GM06990 (cell line): ENCODE results near the gene RAB23.

Source experiments
- DNase-seq: peaks from one replicate; pipeline ENCODE4 v3.0.0-alpha.2; 2011; ENCODE audit not compliant: insufficient read length; ENCODE audit errors: extremely low read depth
- H3K27me3 ChIP-seq: replicated peaks from 2 replicates; pipeline ENCODE4 v1.6.0; 2011; ENCODE audit warnings: low read length; ENCODE audit not compliant: control insufficient read depth, insufficient read depth
- H3K36me3 ChIP-seq: 2 replicates; pipeline ENCODE4 v1.5.1; 2011; ENCODE audit warnings: low read length; ENCODE audit not compliant: control insufficient read depth, insufficient read depth
- H3K4me3 ChIP-seq: replicated peaks from 2 replicates; pipeline ENCODE4 v1.5.1; 2011; ENCODE audit warnings: low read depth, mild to moderate bottlenecking, control low read depth, low read length
- TF ChIP-seq, protein P1 (sequence below): IDR thresholded peaks from 2 replicates; pipeline ENCODE4 v1.5.1; 2011; ENCODE audit warnings: low read length, control low read depth, mild to moderate bottlenecking, inconsistent platforms; ENCODE audit not compliant: insufficient read depth, poor library complexity, severe bottlenecking

Gene RAB23

DNA sequence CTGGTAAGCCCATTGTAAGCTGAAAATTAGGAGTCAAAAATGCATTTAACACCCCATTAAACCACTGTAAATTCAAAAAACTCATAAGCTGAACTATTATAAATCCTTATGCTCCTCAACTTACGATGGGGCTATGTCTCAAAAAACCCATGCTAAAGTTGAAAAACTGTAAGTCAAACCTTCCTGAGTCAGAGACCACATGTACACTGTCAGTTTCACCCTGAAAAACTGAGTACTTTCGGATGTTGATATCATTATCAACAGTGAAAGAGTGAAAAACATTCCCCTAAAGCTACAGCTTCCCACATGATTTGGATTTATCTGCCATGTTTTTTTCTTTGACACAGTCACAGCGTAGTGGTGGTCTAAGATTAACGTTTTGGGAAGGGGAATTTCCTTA is 14.2 kb downstream of the RAB23 start:
- no peaks in the 10 kb centered on the region for H3K36me3 ChIP-seq
- DNase-seq: no peak
- H3K4me3 ChIP-seq: no peak overlapping the region
- H3K27me3 ChIP-seq: no peaks in the 10 kb centered on the region
- TF ChIP-seq, protein P1, sequence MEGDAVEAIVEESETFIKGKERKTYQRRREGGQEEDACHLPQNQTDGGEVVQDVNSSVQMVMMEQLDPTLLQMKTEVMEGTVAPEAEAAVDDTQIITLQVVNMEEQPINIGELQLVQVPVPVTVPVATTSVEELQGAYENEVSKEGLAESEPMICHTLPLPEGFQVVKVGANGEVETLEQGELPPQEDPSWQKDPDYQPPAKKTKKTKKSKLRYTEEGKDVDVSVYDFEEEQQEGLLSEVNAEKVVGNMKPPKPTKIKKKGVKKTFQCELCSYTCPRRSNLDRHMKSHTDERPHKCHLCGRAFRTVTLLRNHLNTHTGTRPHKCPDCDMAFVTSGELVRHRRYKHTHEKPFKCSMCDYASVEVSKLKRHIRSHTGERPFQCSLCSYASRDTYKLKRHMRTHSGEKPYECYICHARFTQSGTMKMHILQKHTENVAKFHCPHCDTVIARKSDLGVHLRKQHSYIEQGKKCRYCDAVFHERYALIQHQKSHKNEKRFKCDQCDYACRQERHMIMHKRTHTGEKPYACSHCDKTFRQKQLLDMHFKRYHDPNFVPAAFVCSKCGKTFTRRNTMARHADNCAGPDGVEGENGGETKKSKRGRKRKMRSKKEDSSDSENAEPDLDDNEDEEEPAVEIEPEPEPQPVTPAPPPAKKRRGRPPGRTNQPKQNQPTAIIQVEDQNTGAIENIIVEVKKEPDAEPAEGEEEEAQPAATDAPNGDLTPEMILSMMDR: no peak

DNA sequence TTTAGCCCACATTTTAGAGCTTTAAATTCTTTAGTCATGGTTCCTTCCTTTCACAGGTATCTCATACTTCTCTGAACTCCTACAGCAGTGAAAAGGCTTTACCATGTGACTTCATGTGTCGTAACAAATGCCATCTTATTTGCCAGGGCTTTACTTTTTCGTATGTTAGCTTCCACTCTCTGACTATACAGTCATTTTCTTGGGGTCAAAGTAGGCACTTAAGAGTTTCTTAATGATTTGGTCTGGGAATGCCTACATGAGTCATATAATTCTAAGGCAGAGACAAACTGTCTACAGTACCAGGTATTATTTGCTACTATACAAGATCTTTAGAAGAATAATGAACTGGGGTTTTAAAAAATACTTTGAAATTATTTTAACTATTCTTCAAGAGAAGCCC is 15.0 kb downstream of the RAB23 start:
- DNase-seq: no peak

DNA sequence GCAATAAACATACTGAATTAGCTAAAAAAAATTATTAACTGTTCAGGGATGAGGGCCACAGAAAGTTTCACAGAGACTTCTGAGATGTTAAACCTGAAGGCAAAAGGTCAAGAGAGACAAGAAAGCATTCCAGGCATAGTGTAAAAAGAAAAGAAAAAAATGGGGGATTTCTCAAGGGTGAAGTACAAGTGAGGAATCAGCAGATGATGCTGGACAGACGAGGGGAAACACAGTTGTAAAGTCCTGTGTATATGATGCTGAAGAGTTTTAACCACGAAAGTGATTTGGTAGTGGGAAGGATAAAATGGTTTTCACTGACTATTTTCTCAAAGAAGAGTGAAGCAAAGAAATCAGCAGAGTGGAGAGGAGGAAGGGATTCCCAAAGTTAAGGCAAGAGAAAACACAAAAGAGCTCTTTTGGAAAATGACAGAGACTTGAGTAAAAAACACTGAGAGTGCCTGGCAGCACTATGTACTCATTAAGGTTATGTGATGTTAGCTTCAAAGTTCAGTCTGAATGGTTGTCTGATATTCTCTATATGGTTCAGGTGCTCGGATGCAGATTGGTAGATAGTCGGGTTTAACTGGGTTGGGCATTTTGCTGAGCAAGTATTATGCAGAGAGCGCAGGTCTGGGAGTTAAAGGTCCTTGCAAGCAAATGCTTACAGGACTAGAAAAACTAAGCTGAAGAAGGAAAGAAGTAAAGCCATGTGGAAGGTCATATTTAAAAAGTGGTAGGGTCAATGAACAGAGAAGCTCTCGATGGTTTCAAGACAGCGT is 16.4 kb downstream of the RAB23 start:
- no peaks in the 10 kb centered on the region for H3K36me3 ChIP-seq
- no peaks in the 10 kb centered on the region for H3K27me3 ChIP-seq
- no peak for DNase-seq
- H3K4me3 ChIP-seq: no peak overlapping the region
- TF ChIP-seq, protein P1: no peak

More for the DNA sequence above, 15.0 kb downstream of the RAB23 start:
- no peaks in the 10 kb centered on the region for H3K27me3 ChIP-seq
- no peak overlapping the region for H3K4me3 ChIP-seq
- TF ChIP-seq, protein P1: no peak
- no peaks in the 10 kb centered on the region for H3K36me3 ChIP-seq

DNA sequence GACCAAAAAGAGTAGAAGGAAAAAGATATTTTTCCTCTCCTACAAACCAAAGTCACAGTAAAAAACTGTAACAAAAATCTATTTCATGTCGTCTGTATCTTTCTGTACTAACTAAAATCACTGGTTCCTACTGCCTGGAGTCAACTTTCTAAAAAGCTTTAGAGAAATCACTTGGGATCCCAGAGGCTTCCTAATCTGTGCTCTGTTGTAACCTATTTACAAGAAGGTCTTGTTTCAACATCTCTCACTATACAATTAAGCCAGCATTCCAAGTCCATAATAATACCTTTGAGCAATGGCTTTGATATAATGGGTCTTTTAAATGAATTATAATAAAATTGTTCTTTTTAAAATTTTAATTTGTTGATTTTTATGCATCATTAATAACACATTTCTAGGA is 20.4 kb downstream of the RAB23 start:
- Histone ChIP-seq H3K4me3 (no peak overlapping the region), H3K27me3 (no peaks in the 10 kb centered on the region), H3K36me3 (no peaks in the 10 kb centered on the region)
- DNase-seq: no peak
- TF ChIP-seq, protein P1: no peak

DNA sequence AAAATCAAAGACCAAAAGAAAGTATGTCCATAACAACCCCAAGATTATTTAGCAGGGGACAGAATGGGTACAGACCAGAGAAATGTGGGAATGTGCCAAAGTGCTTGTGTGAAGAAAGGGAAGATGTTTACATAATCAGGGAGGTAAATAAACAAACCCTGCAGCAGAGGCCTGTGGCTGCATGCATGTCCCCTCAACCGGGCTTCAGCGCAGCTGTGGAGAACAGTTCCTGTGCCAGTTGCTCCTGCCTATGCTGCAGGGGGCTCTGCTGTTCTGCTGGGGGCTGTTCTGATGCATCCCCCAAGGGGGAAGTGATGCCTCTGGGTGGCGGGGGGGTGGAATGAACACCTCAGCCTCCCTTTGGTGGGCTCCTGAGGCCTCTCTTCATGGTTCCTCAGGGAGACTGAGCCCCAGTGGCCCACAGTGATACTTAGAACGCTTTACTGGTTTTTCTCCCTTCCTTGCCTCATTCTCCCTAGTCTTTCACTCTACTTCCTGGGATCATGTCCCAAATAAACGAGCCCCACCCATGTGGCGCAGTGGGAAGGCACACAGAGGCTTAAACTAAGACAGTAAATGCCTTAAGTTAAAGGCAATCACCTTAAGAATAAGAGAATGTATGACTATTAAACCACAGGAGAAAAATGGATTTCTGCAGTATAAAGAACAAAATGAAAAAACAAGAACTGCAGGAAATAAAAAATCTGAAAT is 23.0 kb downstream of the RAB23 start:
- Histone ChIP-seq H3K36me3 (no peaks in the 10 kb centered on the region), H3K4me3 (no peak overlapping the region), H3K27me3 (no peaks in the 10 kb centered on the region)
- DNase-seq: no peak
- TF ChIP-seq, protein P1: no peak
